ENCODE data around the gene XXYLT1. TPM values are rescaled to one million over a fixed set of nuclear protein-coding genes. Genes with fewer than 3 reads are reported as not detected.
"Not testable (repeated sequence)": the region's sequence is repeated elsewhere in the genome, so short reads cannot be mapped to it uniquely, and the experiment has no call there.

The XXYLT1 gene
- total RNA-seq, result 10 to 100 TPM in 7 of 8 experiments, 1 to 10 TPM in 1; 8.7 to 35.9 (median 16.1) TPM

- 0% methylated on average over 4 of the region's 75 CpGs; no CpG with 5 or more reads in 9 of the 10 experiments for WGBS, 10 experiments
- H3K4me1 ChIP-seq (replicated peaks in 1 of 2), result peaks cover 12 to 15% of the 10 kb centered on the region in 2 donors
- peak; percentile 76 to 90 (median 88) for ATAC-seq (replicated peaks in 6 of 8)
- peak within 1 kb of the TSS; percentile 86 to 93 for H3K27ac ChIP-seq
- peak within 1 kb of the TSS; percentile 82 to 99 (median 96) for H3K4me3 ChIP-seq
- in situ Hi-C loops (cut with MboI; ENCODE audit: low pct_unique_long_range_greater_than_20kb in 2 of 9, low sequenced_read_pairs in 9 of 9, unreplicated experiment in 9 of 9), result loop anchor here in 4 of 9 experiments (10.0 to 25.0 kb wide), 3 partner anchors 254 to 584 kb away; partner anchors contain the start of genes FAM43A (in 2 of the 4) and PPP1R2 (in 2 of the 4)
Measured at GRCh38 chr3:195270817-195271409, at the start of gene XXYLT1. Gene XXYLT1 (minus strand): TSS chr3:195271159. CDS start chr3:195271058, 101 bp downstream.

- 80 to 100% (median 90%) methylated on average over 1 to 3 of the region's 5 CpGs; no CpG with 5 or more reads in 5 of the 10 experiments for WGBS, 10 experiments
- in situ Hi-C loops (cut with MboI; ENCODE audit: low pct_unique_long_range_greater_than_20kb in 2 of 9, low sequenced_read_pairs in 9 of 9, unreplicated experiment in 9 of 9), result no loop called here
- H3K27ac ChIP-seq, result no peak overlapping the region
- no peak for ATAC-seq (replicated peaks in 6 of 8)
- H3K4me3 ChIP-seq, result no peak overlapping the region
- no peaks in the 10 kb centered on the region for H3K4me1 ChIP-seq (replicated peaks in 1 of 2)
Measured at GRCh38 chr3:195319060-195319459, 48.1 kb upstream of the XXYLT1 start.

- in situ Hi-C loops (cut with MboI; ENCODE audit: low pct_unique_long_range_greater_than_20kb in 2 of 9, low sequenced_read_pairs in 9 of 9, unreplicated experiment in 9 of 9), result no loop called here
- Histone ChIP-seq H3K27ac (no peak overlapping the region), H3K4me3 (no peak overlapping the region), H3K4me1 (replicated peaks in 1 of 2) (no peaks in the 10 kb centered on the region)
- 82 to 98% (median 89%) methylated on average over 5 to 6 of the region's 6 CpGs for WGBS, 10 experiments
- ATAC-seq (replicated peaks in 6 of 8), result no peak
Measured at GRCh38 chr3:195312714-195313113, 41.8 kb upstream of the XXYLT1 start.

GRCh38 chr3:195307711-195308110, 36.8 kb upstream of the XXYLT1 start:
- no peak overlapping the region for H3K4me3 ChIP-seq
- H3K4me1 ChIP-seq (replicated peaks in 1 of 2), result no peaks in the 10 kb centered on the region
- H3K27ac ChIP-seq, result no peak overlapping the region
- ATAC-seq (replicated peaks in 6 of 8), result no peak
- in situ Hi-C loops (cut with MboI; ENCODE audit: low pct_unique_long_range_greater_than_20kb in 2 of 9, low sequenced_read_pairs in 9 of 9, unreplicated experiment in 9 of 9), result no loop called here

GRCh38 chr3:195306369-195306768, 35.4 kb upstream of the XXYLT1 start:
- Histone ChIP-seq H3K4me1 (replicated peaks in 1 of 2) (no peaks in the 10 kb centered on the region), H3K4me3 (no peak overlapping the region), H3K27ac (no peak overlapping the region)
- 82 to 100% (median 97%) methylated on average over 1 to 4 of the region's 4 CpGs for WGBS, 10 experiments
- no peak for ATAC-seq (replicated peaks in 6 of 8)
- in situ Hi-C loops (cut with MboI; ENCODE audit: low pct_unique_long_range_greater_than_20kb in 2 of 9, low sequenced_read_pairs in 9 of 9, unreplicated experiment in 9 of 9), result no loop called here

- ATAC-seq (replicated peaks in 6 of 8), result no peak
- no peak overlapping the region for H3K4me3 ChIP-seq
- H3K27ac ChIP-seq, result no peak overlapping the region
- in situ Hi-C loops (cut with MboI; ENCODE audit: low pct_unique_long_range_greater_than_20kb in 2 of 9, low sequenced_read_pairs in 9 of 9, unreplicated experiment in 9 of 9), result no loop called here
- WGBS, 10 experiments, result 77 to 100% (median 95%) methylated on average over 1 to 3 of the region's 3 CpGs
- H3K4me1 ChIP-seq (replicated peaks in 1 of 2), result no peaks in the 10 kb centered on the region
Measured at GRCh38 chr3:195302431-195302830, 31.5 kb upstream of the XXYLT1 start.

GRCh38 chr3:195297446-195297845, 26.5 kb upstream of the XXYLT1 start:
- H3K4me3 ChIP-seq, result no peak overlapping the region
- H3K4me1 ChIP-seq (replicated peaks in 1 of 2), result no peaks in the 10 kb centered on the region
- H3K27ac ChIP-seq, result no peak overlapping the region
- in situ Hi-C loops (cut with MboI; ENCODE audit: low pct_unique_long_range_greater_than_20kb in 2 of 9, low sequenced_read_pairs in 9 of 9, unreplicated experiment in 9 of 9), result loop anchor here in 2 of 9 experiments (25.0 kb wide), 1 partner anchor 215 kb away; no protein-coding TSS in a partner anchor
- ATAC-seq (replicated peaks in 6 of 8), result no peak

- H3K4me3 ChIP-seq, result no peak overlapping the region
- ATAC-seq (replicated peaks in 6 of 8), result peak in 2 of 8 experiments; percentile 38 to 80
- in situ Hi-C loops (cut with MboI; ENCODE audit: low pct_unique_long_range_greater_than_20kb in 2 of 9, low sequenced_read_pairs in 9 of 9, unreplicated experiment in 9 of 9), result loop anchor here in 2 of 9 experiments (25.0 kb wide), 1 partner anchor 216 kb away; no protein-coding TSS in a partner anchor
- H3K4me1 ChIP-seq (replicated peaks in 1 of 2), result no peaks in the 10 kb centered on the region
- no peak overlapping the region for H3K27ac ChIP-seq
- WGBS, 10 experiments, result 82 to 100% (median 100%) methylated on average over 1 of the region's 1 CpG; no CpG with 5 or more reads in 1 of the 10 experiments
Measured at GRCh38 chr3:195296662-195297061, 25.7 kb upstream of the XXYLT1 start.

GRCh38 chr3:195291121-195291520, 20.2 kb upstream of the XXYLT1 start:
- ATAC-seq (replicated peaks in 6 of 8), result no peak
- in situ Hi-C loops (cut with MboI; ENCODE audit: low pct_unique_long_range_greater_than_20kb in 2 of 9, low sequenced_read_pairs in 9 of 9, unreplicated experiment in 9 of 9), result loop anchor here in 2 of 9 experiments (25.0 kb wide), 1 partner anchor 221 kb away; no protein-coding TSS in a partner anchor
- Histone ChIP-seq H3K27ac (no peak overlapping the region), H3K4me1 (replicated peaks in 1 of 2) (no peaks in the 10 kb centered on the region), H3K4me3 (no peak overlapping the region)
- 75 to 100% (median 100%) methylated on average over 1 of the region's 1 CpG; no CpG with 5 or more reads in 3 of the 10 experiments for WGBS, 10 experiments

GRCh38 chr3:195290643-195291042, 19.7 kb upstream of the XXYLT1 start:
- 93 to 100% (median 100%) methylated on average over 1 to 4 of the region's 5 CpGs; no CpG with 5 or more reads in 3 of the 10 experiments for WGBS, 10 experiments
- H3K4me1 ChIP-seq (replicated peaks in 1 of 2); H3K27ac ChIP-seq; ATAC-seq (replicated peaks in 6 of 8); H3K4me3 ChIP-seq: not testable (repeated sequence)
- in situ Hi-C loops (cut with MboI; ENCODE audit: low pct_unique_long_range_greater_than_20kb in 2 of 9, low sequenced_read_pairs in 9 of 9, unreplicated experiment in 9 of 9), result loop anchor here in 2 of 9 experiments (25.0 kb wide), 1 partner anchor 222 kb away; no protein-coding TSS in a partner anchor

GRCh38 chr3:195286115-195286872, 15.3 kb upstream of the XXYLT1 start:
- Histone ChIP-seq H3K27ac (no peak overlapping the region), H3K4me3 (no peak overlapping the region), H3K4me1 (replicated peaks in 1 of 2) (no peaks in the 10 kb centered on the region)
- WGBS, 10 experiments, result 50 to 100% (median 68%) methylated on average over 1 to 4 of the region's 4 CpGs; no CpG with 5 or more reads in 1 of the 10 experiments
- in situ Hi-C loops (cut with MboI; ENCODE audit: low pct_unique_long_range_greater_than_20kb in 2 of 9, low sequenced_read_pairs in 9 of 9, unreplicated experiment in 9 of 9), result loop anchor here in 2 of 9 experiments (25.0 kb wide), 1 partner anchor 226 kb away; no protein-coding TSS in a partner anchor
- peak in 2 of 8 experiments; percentile 21 to 72 for ATAC-seq (replicated peaks in 6 of 8)

- 88 to 100% (median 95%) methylated on average over 2 to 3 of the region's 3 CpGs; no CpG with 5 or more reads in 1 of the 10 experiments for WGBS, 10 experiments
Measured at GRCh38 chr3:195285372-195285771, 14.4 kb upstream of the XXYLT1 start.

GRCh38 chr3:195284842-195285241, 13.9 kb upstream of the XXYLT1 start:
- in situ Hi-C loops (cut with MboI; ENCODE audit: low pct_unique_long_range_greater_than_20kb in 2 of 9, low sequenced_read_pairs in 9 of 9, unreplicated experiment in 9 of 9), result loop anchor here in 2 of 9 experiments (25.0 kb wide), 1 partner anchor 227 kb away; no protein-coding TSS in a partner anchor
- Histone ChIP-seq H3K4me3 (no peak overlapping the region), H3K27ac (no peak overlapping the region), H3K4me1 (replicated peaks in 1 of 2) (no peaks in the 10 kb centered on the region)
- no peak for ATAC-seq (replicated peaks in 6 of 8)
- WGBS, 10 experiments, result 52 to 100% (median 94%) methylated on average over 1 to 3 of the region's 3 CpGs; no CpG with 5 or more reads in 1 of the 10 experiments

More at GRCh38 chr3:195285372-195285771, 14.4 kb upstream of the XXYLT1 start:
- in situ Hi-C loops (cut with MboI; ENCODE audit: low pct_unique_long_range_greater_than_20kb in 2 of 9, low sequenced_read_pairs in 9 of 9, unreplicated experiment in 9 of 9), result loop anchor here in 2 of 9 experiments (25.0 kb wide), 1 partner anchor 227 kb away; no protein-coding TSS in a partner anchor
- H3K4me3 ChIP-seq, result no peak overlapping the region
- H3K4me1 ChIP-seq (replicated peaks in 1 of 2), result no peaks in the 10 kb centered on the region
- no peak for ATAC-seq (replicated peaks in 6 of 8)
- H3K27ac ChIP-seq, result no peak overlapping the region

Data from motor neuron (in vitro differentiated cells).